ENCODE results near the gene CHRNA7.
"Not testable (repeated sequence)": the region's sequence is repeated elsewhere in the genome, so short reads cannot be mapped to it uniquely, and the experiment has no call there.

The CHRNA7 gene

GRCh38 chr15:32152574-32152973 is 122.3 kb downstream of the CHRNA7 start:
- H3K4me3 ChIP-seq (ENCODE audit: low read length, poor library complexity, severe bottlenecking) = no peak overlapping the region
- H2AFZ ChIP-seq (ENCODE audit: low read length) = no peak overlapping the region
- H3K9me3 ChIP-seq (ENCODE audit: insufficient read depth, low read depth, low read length) = no peaks in the 10 kb centered on the region
- H3K9me2 ChIP-seq (replicated peaks; ENCODE audit: low read depth, low read length) = no peaks in the 10 kb centered on the region
- H3K4me2 ChIP-seq (ENCODE audit: low read depth, low read length, poor library complexity, severe bottlenecking) = no peak overlapping the region
- no peak overlapping the region for H3K9ac ChIP-seq (ENCODE audit: low read depth, low read length, poor library complexity, severe bottlenecking)
- no peaks in the 10 kb centered on the region for H3K79me2 ChIP-seq (ENCODE audit: insufficient read depth, low read length)
- no peaks in the 10 kb centered on the region for H3K4me1 ChIP-seq (ENCODE audit: insufficient read depth, low read length, poor library complexity, severe bottlenecking)
- H4K20me1 ChIP-seq (ENCODE audit: insufficient read depth, low read length, poor library complexity, severe bottlenecking) = no peaks in the 10 kb centered on the region
- no peaks in the 10 kb centered on the region for H3K27me3 ChIP-seq (ENCODE audit: insufficient read depth, low read length, poor library complexity, severe bottlenecking)
- H3F3A ChIP-seq (ENCODE audit: low read depth) = no peaks in the 10 kb centered on the region
- H3K36me3 ChIP-seq (ENCODE audit: insufficient read depth, low read length) = no peaks in the 10 kb centered on the region
- TF ChIP-seq EZH2phosphoT487 (IDR thresholded peaks at IDR 0.05; ENCODE audit: borderline replicate concordance) (no peak), CTCF (conservative IDR thresholded peaks at IDR 0.05; ENCODE audit: low read length) (no peak)

DNA sequence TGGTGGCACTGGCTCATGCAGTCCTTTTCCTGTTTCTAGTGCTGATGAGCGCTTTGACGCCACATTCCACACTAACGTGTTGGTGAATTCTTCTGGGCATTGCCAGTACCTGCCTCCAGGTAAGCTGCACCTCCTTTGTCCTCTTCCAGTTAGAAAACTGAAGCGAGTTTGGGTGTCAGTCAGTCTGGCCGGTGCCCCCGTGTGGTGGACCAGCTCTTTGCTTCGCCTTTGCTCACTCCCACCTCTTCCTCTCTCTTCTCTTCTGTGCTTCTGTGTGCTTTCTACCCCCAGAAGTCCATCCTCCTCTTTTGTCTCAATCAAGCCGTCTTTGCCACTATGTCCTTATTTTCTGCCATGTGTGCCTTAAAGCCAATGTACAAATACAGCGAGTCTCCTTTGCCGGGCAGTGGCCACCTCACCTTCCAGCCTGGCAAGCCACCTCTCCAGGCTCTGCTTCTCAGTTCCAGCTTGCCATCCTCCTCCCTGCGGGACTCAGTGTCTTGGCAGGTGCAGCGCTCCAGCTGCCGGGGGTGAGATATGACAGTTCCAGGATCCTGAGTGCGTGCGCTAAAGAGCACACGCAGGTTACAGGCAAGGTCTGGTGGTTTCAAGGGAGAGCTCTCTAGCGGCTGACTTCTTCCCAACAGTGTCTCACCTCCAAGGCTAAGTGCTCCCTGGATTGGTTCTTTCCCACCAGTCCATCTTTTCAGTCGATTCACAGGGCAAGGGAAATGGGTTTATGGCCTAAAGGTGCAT is 123.7 kb downstream of the CHRNA7 start:
- not testable (repeated sequence) for H2AFZ ChIP-seq (ENCODE audit: low read length); H3K4me2 ChIP-seq (ENCODE audit: low read depth, low read length, poor library complexity, severe bottlenecking); H3K27me3 ChIP-seq (ENCODE audit: insufficient read depth, low read length, poor library complexity, severe bottlenecking); H4K20me1 ChIP-seq (ENCODE audit: insufficient read depth, low read length, poor library complexity, severe bottlenecking); H3K79me2 ChIP-seq (ENCODE audit: insufficient read depth, low read length); H3K9me3 ChIP-seq (ENCODE audit: insufficient read depth, low read depth, low read length); H3K4me1 ChIP-seq (ENCODE audit: insufficient read depth, low read length, poor library complexity, severe bottlenecking); H3F3A ChIP-seq (ENCODE audit: low read depth); H3K36me3 ChIP-seq (ENCODE audit: insufficient read depth, low read length); H3K9me2 ChIP-seq (replicated peaks; ENCODE audit: low read depth, low read length); H3K9ac ChIP-seq (ENCODE audit: low read depth, low read length, poor library complexity, severe bottlenecking); H3K4me3 ChIP-seq (ENCODE audit: low read length, poor library complexity, severe bottlenecking)

DNA sequence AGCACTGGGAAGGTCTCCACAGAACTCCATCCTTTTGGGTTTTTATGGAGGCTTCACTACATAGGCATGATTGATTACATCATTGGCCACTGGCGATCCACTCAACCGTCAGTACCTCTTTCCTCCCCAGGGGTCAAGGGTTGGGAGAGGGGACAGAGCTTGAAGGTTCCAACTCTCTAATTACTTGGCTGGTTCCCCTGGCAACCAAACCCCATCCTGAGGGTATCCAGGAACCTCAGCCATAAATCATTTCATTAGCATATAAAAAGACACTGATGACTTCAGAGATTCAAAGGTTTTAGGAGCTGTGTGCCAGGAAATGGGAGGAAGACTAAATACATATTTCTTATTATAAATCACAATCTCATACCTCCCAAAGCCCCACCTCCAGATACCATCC is 131.8 kb downstream of the CHRNA7 start:
- H3K4me1 ChIP-seq (ENCODE audit: insufficient read depth, low read length, poor library complexity, severe bottlenecking); H3K36me3 ChIP-seq (ENCODE audit: insufficient read depth, low read length); H3K4me3 ChIP-seq (ENCODE audit: low read length, poor library complexity, severe bottlenecking); H3K9me2 ChIP-seq (replicated peaks; ENCODE audit: low read depth, low read length); H2AFZ ChIP-seq (ENCODE audit: low read length); H3K9me3 ChIP-seq (ENCODE audit: insufficient read depth, low read depth, low read length); H3K79me2 ChIP-seq (ENCODE audit: insufficient read depth, low read length); H3K9ac ChIP-seq (ENCODE audit: low read depth, low read length, poor library complexity, severe bottlenecking); H3K27me3 ChIP-seq (ENCODE audit: insufficient read depth, low read length, poor library complexity, severe bottlenecking); H3F3A ChIP-seq (ENCODE audit: low read depth); H4K20me1 ChIP-seq (ENCODE audit: insufficient read depth, low read length, poor library complexity, severe bottlenecking); H3K4me2 ChIP-seq (ENCODE audit: low read depth, low read length, poor library complexity, severe bottlenecking): not testable (repeated sequence)

GRCh38 chr15:32164065-32164464 is 133.8 kb downstream of the CHRNA7 start:
- H3K36me3 ChIP-seq (ENCODE audit: insufficient read depth, low read length); H3K4me2 ChIP-seq (ENCODE audit: low read depth, low read length, poor library complexity, severe bottlenecking); H2AFZ ChIP-seq (ENCODE audit: low read length); H3K9me2 ChIP-seq (replicated peaks; ENCODE audit: low read depth, low read length); H3K9ac ChIP-seq (ENCODE audit: low read depth, low read length, poor library complexity, severe bottlenecking); H4K20me1 ChIP-seq (ENCODE audit: insufficient read depth, low read length, poor library complexity, severe bottlenecking); H3F3A ChIP-seq (ENCODE audit: low read depth); H3K4me3 ChIP-seq (ENCODE audit: low read length, poor library complexity, severe bottlenecking); H3K4me1 ChIP-seq (ENCODE audit: insufficient read depth, low read length, poor library complexity, severe bottlenecking); H3K79me2 ChIP-seq (ENCODE audit: insufficient read depth, low read length); H3K27me3 ChIP-seq (ENCODE audit: insufficient read depth, low read length, poor library complexity, severe bottlenecking); H3K9me3 ChIP-seq (ENCODE audit: insufficient read depth, low read depth, low read length): not testable (repeated sequence)

DNA sequence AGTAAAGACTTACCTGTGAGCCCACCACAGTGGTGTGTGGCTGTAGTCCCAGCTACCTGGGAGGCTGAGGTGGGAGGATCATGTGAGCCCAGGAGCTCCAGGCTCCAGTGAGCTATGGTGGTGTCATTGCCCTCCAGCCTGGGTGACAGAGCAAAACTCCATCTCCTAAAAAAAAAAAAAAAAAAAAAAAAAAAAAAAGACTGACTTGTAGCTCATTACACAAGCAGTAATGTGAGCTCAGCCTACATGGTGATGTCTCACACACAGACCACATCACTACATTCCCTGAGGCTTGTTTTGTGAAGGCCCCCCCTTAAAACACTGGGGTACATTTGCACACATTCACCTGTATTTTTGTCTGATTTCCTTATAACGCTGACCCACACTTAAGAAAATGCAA is 134.4 kb downstream of the CHRNA7 start:
- H2AFZ ChIP-seq (ENCODE audit: low read length); H3K36me3 ChIP-seq (ENCODE audit: insufficient read depth, low read length); H3K4me2 ChIP-seq (ENCODE audit: low read depth, low read length, poor library complexity, severe bottlenecking); H3K9me3 ChIP-seq (ENCODE audit: insufficient read depth, low read depth, low read length); H3K79me2 ChIP-seq (ENCODE audit: insufficient read depth, low read length); H3K9ac ChIP-seq (ENCODE audit: low read depth, low read length, poor library complexity, severe bottlenecking); H3F3A ChIP-seq (ENCODE audit: low read depth); H3K27me3 ChIP-seq (ENCODE audit: insufficient read depth, low read length, poor library complexity, severe bottlenecking); H3K9me2 ChIP-seq (replicated peaks; ENCODE audit: low read depth, low read length); H4K20me1 ChIP-seq (ENCODE audit: insufficient read depth, low read length, poor library complexity, severe bottlenecking); H3K4me3 ChIP-seq (ENCODE audit: low read length, poor library complexity, severe bottlenecking); H3K4me1 ChIP-seq (ENCODE audit: insufficient read depth, low read length, poor library complexity, severe bottlenecking): not testable (repeated sequence)

DNA sequence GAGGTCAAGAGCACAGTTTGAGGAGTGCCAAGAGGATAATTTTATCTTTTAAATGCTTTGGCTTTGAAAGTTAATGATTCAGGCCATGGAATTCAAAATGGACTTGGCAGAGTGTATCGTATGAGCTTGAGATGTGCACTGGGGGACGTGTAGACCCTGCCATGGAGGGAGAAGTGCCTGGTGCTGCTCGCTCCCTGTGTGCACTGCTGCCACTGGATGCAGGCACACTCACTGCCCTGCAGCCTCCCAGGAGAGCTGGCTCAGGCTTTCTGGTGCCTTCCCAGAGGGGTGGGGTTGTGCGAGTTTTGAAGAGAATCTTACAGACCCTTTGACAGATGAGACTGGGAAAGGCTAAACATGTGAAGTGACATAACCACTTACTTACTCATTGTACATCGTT is 135.5 kb downstream of the CHRNA7 start:
- H2AFZ ChIP-seq (ENCODE audit: low read length); H3K9me3 ChIP-seq (ENCODE audit: insufficient read depth, low read depth, low read length); H3K4me2 ChIP-seq (ENCODE audit: low read depth, low read length, poor library complexity, severe bottlenecking); H3K9me2 ChIP-seq (replicated peaks; ENCODE audit: low read depth, low read length); H3K79me2 ChIP-seq (ENCODE audit: insufficient read depth, low read length); H3K4me1 ChIP-seq (ENCODE audit: insufficient read depth, low read length, poor library complexity, severe bottlenecking); H3K4me3 ChIP-seq (ENCODE audit: low read length, poor library complexity, severe bottlenecking); H3F3A ChIP-seq (ENCODE audit: low read depth); H3K36me3 ChIP-seq (ENCODE audit: insufficient read depth, low read length); H3K9ac ChIP-seq (ENCODE audit: low read depth, low read length, poor library complexity, severe bottlenecking); H4K20me1 ChIP-seq (ENCODE audit: insufficient read depth, low read length, poor library complexity, severe bottlenecking); H3K27me3 ChIP-seq (ENCODE audit: insufficient read depth, low read length, poor library complexity, severe bottlenecking): not testable (repeated sequence)

- not testable (repeated sequence) for H3K27me3 ChIP-seq (ENCODE audit: insufficient read depth, low read length, poor library complexity, severe bottlenecking); H3K9me2 ChIP-seq (replicated peaks; ENCODE audit: low read depth, low read length); H3K4me1 ChIP-seq (ENCODE audit: insufficient read depth, low read length, poor library complexity, severe bottlenecking); H3K9me3 ChIP-seq (ENCODE audit: insufficient read depth, low read depth, low read length); H3F3A ChIP-seq (ENCODE audit: low read depth); H3K79me2 ChIP-seq (ENCODE audit: insufficient read depth, low read length); H3K36me3 ChIP-seq (ENCODE audit: insufficient read depth, low read length); H3K4me3 ChIP-seq (ENCODE audit: low read length, poor library complexity, severe bottlenecking); H3K4me2 ChIP-seq (ENCODE audit: low read depth, low read length, poor library complexity, severe bottlenecking); H2AFZ ChIP-seq (ENCODE audit: low read length); H4K20me1 ChIP-seq (ENCODE audit: insufficient read depth, low read length, poor library complexity, severe bottlenecking); H3K9ac ChIP-seq (ENCODE audit: low read depth, low read length, poor library complexity, severe bottlenecking)
These were observed 136.0 kb downstream of the CHRNA7 start for GRCh38 chr15:32166270-32166669.
